Measurements from ENCODE around the gene GPR39. TPM values are rescaled to one million over a fixed set of nuclear protein-coding genes. Genes with fewer than 3 reads are reported as not detected.

Gene GPR39
- total RNA-seq, 2 donors from 2014 or later = 0.37 TPM; not detected in 1

GRCh38 chr2:132403146-132403545 is 13.5 kb upstream of the GPR39 start:
- DNase-seq (ENCODE audit: low spot score) = no peak
- intact Hi-C loops (cut with DNase I) = no loop called here

DNA sequence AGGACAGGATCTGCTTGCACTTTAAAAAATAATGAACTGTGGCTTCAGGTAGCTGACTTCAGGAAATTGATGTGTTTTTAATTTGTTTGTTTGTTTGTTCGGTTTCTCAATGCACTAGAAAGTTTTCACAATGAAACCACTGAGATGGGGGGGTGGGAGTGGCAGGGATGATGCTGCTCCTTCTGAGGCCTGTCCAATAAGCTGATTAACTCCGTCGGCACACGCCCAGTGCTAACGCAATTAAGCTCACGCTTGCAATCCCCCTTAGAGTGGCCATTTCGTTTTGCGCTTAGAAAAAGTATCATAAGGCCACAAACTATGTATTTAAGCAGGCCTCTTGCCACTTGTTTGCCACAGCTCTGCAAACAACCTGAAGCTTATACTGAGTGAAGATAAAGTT is 12.5 kb upstream of the GPR39 start:
- intact Hi-C loops (cut with DNase I) = no loop called here
- no peak for DNase-seq (ENCODE audit: low spot score)

DNA sequence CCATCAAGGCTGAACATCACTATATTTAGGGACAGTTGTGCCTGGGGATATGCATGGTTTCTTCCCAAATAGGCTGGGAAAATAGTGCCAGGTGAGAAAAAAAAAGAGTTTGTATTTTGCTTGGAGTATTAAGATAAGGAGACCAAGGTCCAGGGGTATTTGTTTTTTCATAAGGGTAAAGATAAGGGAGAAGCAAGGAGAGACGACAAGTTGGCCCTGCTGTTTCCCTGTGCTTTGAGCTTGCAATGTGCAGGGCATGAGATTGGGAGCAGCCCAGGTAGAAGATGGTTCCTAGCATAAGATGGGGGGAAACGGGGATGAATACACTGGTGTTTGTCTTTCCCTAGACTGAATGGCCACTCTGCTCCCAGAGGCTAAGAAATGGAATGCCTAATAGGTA is 8.8 kb upstream of the GPR39 start:
- intact Hi-C loops (cut with DNase I) = no loop called here
- no peak for DNase-seq (ENCODE audit: low spot score)

GRCh38 chr2:132412021-132412420 is 4.6 kb upstream of the GPR39 start:
- no peak for DNase-seq (ENCODE audit: low spot score)
- intact Hi-C loops (cut with DNase I) = no loop called here

- DNase-seq (ENCODE audit: low spot score) = no peak
- intact Hi-C loops (cut with DNase I) = no loop called here
These were observed 2.5 kb upstream of the GPR39 start for GRCh38 chr2:132414081-132414480.

- intact Hi-C loops (cut with DNase I) = no loop called here
- no peak for DNase-seq (ENCODE audit: low spot score)
These were observed 1.2 kb upstream of the GPR39 start for GRCh38 chr2:132415256-132415914.

- peak; percentile 86 for DNase-seq (ENCODE audit: low spot score)
- intact Hi-C loops (cut with DNase I) = no loop called here
These were observed 486 bp upstream of the GPR39 start for GRCh38 chr2:132415915-132416722.

- DNase-seq (ENCODE audit: low spot score) = no peak
- intact Hi-C loops (cut with DNase I) = no loop called here
These were observed 928 bp downstream of the GPR39 start for GRCh38 chr2:132417430-132418035.

GRCh38 chr2:132419235-132419634 is 2.6 kb downstream of the GPR39 start:
- no peak for DNase-seq (ENCODE audit: low spot score)
- intact Hi-C loops (cut with DNase I) = no loop called here

DNA sequence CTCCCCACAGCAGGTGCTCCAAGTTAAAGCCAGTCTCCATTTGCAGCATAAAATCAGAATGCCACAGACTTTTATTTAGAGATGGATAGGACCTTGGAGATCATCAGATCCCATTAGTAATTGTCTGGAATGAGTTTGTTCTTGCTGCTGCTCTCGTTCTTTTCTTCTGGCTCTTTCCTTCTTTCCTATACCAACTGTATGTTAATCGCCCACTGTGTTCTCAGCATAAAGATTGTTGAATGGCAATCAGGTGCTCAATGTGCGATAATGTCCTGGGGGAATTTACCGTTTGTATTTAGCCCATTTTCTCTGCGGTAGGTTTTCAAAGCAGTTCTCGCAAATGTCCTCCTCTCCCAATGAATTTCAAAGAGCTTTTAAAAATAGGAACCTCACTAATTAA is 3.3 kb downstream of the GPR39 start:
- DNase-seq (ENCODE audit: low spot score) = no peak
- intact Hi-C loops (cut with DNase I) = no loop called here

DNA sequence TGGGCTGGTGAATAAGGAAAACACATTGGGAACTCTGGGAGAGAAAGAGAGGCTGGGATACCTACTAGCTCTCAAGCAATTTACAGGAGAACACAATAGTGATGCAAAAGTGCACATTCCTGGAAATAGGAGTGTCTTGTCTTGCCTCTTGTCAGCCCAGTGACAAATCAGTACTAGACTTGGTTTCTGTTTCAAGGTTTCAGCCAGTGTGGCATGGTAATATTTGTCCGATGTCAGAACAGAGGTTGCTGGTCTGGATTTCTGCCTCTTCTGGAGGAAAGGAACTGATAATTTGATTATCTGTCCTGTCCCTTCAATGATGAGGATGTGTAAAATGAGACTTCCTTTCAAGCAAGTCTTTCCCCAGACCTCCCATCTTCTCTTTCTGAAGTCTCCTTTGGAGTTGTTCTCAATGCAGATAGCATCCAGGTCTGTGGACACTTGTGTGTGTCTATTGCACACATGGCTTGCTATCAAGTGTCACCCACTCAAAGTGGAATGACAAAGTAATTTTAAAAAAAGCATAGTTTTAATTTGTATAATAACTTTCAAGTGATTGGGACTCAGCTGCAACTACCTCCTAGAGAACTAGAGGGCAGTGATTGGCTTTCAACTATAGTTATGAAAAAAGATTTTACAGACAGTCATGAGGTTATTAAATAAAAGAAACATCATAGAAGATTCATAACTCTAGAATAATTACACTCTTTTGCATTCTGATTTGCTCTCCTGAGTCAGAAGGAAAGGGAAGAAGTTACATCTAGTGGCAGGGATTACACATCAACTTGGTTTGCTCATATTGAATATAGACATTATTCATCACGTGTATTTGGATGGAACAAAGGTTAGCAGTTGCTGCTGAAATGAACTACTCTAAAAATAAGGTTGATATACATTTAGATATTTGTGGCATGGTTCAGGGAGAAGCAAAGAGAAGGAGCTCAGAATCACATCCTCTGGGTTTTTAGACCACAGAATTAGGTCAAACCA is 4.5 kb downstream of the GPR39 start:
- no peak for DNase-seq (ENCODE audit: low spot score)
- intact Hi-C loops (cut with DNase I) = no loop called here

DNA sequence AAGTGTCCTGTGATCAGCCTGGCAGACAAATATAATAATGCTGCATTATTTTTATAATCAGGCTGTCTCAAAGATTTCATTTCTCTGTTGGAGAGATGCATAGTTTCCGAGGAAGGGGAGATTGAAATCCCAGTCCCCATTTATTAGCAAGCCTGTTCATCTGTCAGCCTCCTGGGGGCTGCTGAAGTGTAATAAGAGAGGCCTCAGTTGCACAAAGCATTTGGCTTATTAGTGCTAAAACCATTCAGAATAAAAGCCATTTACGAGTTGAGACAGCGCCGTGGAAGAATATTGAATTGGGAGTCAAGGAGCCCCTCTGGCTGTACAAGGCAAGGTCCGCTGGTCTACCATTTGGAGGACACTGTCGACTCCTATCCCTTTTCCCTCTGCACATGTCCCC is 6.1 kb downstream of the GPR39 start:
- intact Hi-C loops (cut with DNase I) = no loop called here
- no peak for DNase-seq (ENCODE audit: low spot score)

DNA sequence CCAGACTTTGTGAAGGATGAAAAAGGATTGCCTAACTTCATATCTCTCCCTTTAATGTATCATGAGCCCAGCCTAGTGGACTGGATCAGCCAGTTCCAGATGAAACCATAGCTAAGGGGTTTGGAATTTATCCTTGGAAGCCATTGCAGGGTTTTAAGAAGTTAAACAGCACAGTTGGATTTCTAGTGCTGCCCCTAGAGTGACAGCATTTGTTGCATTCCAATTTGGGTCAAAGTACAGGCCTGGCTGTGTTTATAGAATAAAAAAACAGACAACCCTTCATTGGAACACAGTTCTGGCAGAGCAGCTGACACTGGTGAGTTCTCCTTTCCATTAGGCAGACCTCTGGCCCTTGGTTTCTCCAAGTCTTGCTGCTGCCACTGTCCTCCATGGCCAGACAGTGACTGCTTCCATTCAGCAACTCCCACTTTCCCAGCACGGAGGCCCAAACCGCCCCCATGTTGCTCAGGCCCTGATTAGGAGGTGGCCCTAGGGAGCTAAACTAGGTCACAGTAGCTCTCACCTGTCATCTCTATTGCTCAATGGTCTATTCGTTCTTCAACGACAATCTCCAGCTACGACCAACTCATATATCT is 8.0 kb downstream of the GPR39 start:
- intact Hi-C loops (cut with DNase I) = no loop called here
- peak; percentile 79 for DNase-seq (ENCODE audit: low spot score)

DNA sequence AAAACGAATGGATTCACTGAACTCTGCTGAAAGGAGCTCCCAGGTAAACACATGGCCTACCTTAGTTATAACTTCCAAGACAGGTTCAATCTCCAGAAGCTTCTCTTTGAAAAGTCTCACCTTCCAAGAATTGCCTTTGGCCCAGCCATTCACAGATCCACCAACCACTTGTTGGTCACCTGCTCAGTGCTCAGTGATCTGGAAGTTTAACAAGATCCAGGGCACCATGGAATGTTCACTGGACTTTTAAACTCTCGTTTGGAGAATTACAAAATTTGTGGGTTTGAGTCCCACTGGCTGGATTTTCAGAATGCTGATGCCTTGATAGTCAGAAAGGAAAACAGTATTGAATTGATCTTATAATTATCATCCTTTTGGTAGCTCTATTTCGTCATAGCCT is 9.4 kb downstream of the GPR39 start:
- DNase-seq (ENCODE audit: low spot score) = no peak
- intact Hi-C loops (cut with DNase I) = no loop called here

- intact Hi-C loops (cut with DNase I) = no loop called here
- DNase-seq (ENCODE audit: low spot score) = no peak
These were observed 10.1 kb downstream of the GPR39 start for GRCh38 chr2:132426656-132427055.

DNA sequence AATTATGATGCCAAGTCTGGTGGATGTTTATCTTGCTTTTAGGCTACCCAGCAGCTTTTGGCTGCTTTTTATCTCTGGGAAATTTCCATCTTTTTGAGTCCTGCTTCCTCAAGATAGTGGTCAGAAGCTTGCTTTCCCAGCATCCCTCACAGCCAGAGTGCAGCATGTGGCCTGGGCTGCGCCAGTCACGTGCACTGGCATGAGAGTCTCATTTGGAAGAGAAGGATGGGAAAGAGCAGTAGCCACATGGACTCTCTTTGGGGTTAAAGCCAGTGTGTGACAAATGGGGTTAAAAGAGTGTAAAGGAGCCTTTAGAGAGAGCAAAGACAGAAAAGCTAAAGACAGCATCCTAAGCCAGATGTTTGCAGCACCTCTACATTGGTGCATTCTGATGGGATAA is 12.7 kb downstream of the GPR39 start:
- intact Hi-C loops (cut with DNase I) = no loop called here
- DNase-seq (ENCODE audit: low spot score) = no peak

DNA sequence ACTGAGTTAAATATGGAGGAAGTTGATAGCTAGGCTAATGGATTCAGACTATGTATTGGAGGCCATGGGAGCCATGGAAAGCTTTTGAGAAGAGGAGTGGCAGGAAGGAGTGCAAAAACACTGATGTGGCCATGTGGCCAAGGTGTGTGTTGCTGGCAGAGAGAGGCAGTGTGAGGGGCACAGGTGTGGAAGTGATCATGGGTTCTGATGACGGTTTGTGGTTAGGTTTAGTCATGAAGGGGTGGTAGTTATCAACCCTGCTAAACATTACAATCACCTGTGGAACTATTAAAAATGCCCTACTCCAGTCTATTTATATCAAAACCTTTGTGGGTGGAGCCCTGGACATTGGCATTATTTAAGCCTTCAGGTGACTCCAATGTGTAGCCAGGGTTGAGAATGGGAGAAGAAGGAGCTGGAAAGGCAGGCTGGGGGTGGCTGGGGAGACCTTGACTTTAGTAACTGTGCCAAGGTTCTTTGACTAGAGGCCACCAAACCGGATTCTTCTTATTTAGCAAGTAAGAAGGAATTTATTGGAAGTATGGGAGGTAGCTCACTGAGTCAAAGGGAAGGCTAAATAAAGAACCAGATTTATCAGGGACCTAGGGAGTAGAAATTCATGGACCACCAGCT is 13.5 kb downstream of the GPR39 start:
- no peak for DNase-seq (ENCODE audit: low spot score)
- intact Hi-C loops (cut with DNase I) = no loop called here

- no peak for DNase-seq (ENCODE audit: low spot score)
- intact Hi-C loops (cut with DNase I) = no loop called here
These were observed 14.3 kb downstream of the GPR39 start for GRCh38 chr2:132430895-132431294.
